Tibial nerve (tissue), 4 donors: ENCODE results near the gene GPRIN3.

Experiments
- EP300 ChIP-seq, 2 donors: sonication (generic); formaldehyde crosslinking; IDR thresholded peaks; one replicate each; pipeline ENCODE4 v1.6.1; 2017; ENCODE audit warnings: antibody characterized with exemption in 2 of 2, mild to moderate bottlenecking in 1 of 2
- POLR2A ChIP-seq, 2 donors: fragments of 450-650 bp; IDR thresholded peaks; one replicate each; pipeline ENCODE4 v1.6.1; 2017; ENCODE audit warnings: antibody characterized with exemption in 2 of 2, mild to moderate bottlenecking in 2 of 2, moderate library complexity in 2 of 2
- TF ChIP-seq, protein P1 (sequence below), 5 experiments: fragments of 200-600 bp in 3 of 5; fragments of 450-650 bp in 2 of 5; sonication (generic) in 3 of 5; IDR thresholded peaks; one replicate each; pipeline ENCODE4 v1.5.1; 2016 to 2019; ENCODE audit warnings: antibody characterized with exemption in 5 of 5, mild to moderate bottlenecking in 3 of 5, moderate library complexity in 2 of 5

DNA sequence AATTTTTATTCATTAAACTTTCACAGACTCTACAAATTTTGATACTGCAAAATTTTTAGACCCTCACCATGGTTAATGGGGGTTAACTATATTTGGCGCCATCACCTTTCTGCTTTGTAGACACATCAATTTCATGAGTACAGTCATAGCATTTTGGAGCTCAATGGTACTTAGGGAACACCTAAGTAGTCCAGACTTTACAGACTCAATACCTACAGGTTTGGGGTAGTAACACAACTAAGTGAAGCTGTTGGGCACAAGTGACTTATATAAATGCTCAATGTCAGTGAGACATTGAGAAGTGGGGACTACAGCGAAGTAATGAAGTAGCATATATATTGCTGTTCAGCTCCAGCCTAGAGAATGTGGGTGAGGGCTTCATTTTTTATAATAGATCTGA lies 7.5 kb downstream of the GPRIN3 start:
- TF ChIP-seq POLR2A (IDR thresholded peaks at IDR 0.05) (no peak), EP300 (IDR thresholded peaks at IDR 0.05) (no peak)
- TF ChIP-seq, protein P1, sequence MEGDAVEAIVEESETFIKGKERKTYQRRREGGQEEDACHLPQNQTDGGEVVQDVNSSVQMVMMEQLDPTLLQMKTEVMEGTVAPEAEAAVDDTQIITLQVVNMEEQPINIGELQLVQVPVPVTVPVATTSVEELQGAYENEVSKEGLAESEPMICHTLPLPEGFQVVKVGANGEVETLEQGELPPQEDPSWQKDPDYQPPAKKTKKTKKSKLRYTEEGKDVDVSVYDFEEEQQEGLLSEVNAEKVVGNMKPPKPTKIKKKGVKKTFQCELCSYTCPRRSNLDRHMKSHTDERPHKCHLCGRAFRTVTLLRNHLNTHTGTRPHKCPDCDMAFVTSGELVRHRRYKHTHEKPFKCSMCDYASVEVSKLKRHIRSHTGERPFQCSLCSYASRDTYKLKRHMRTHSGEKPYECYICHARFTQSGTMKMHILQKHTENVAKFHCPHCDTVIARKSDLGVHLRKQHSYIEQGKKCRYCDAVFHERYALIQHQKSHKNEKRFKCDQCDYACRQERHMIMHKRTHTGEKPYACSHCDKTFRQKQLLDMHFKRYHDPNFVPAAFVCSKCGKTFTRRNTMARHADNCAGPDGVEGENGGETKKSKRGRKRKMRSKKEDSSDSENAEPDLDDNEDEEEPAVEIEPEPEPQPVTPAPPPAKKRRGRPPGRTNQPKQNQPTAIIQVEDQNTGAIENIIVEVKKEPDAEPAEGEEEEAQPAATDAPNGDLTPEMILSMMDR (IDR thresholded peaks at IDR 0.05), result no peak
